Measurements from ENCODE around the gene OTOG. TPM values are rescaled to one million over a fixed set of nuclear protein-coding genes. Genes with fewer than 3 reads are reported as not detected.
A peak's percentile ranks its signal among the peaks of the same experiment; 100 is the strongest.

Gene OTOG
- total RNA-seq, 4 donors from 2014 or later, result not detected

GRCh38 chr11:17593466-17594245, 46.6 kb downstream of the OTOG start:
- no peak for TF ChIP-seq CTCF (IDR thresholded peaks at IDR 0.05)
- DNase-seq (ENCODE audit: low spot score) (no peak), ATAC-seq (ENCODE audit: low FRiP score) (no peak)

GRCh38 chr11:17594686-17595192, 47.7 kb downstream of the OTOG start:
- ATAC-seq (ENCODE audit: low FRiP score), result no peak
- no peak for DNase-seq (ENCODE audit: low spot score)
- no peak for TF ChIP-seq CTCF (IDR thresholded peaks at IDR 0.05)

- DNase-seq (ENCODE audit: low spot score) (no peak), ATAC-seq (ENCODE audit: low FRiP score) (no peak)
- no peak for TF ChIP-seq CTCF (IDR thresholded peaks at IDR 0.05)
These were observed 48.7 kb downstream of the OTOG start for GRCh38 chr11:17595526-17596309.

- no peak for TF ChIP-seq CTCF (IDR thresholded peaks at IDR 0.05)
- DNase-seq (ENCODE audit: low spot score), result peak; percentile 6
- no peak for ATAC-seq (ENCODE audit: low FRiP score)
These were observed 49.2 kb downstream of the OTOG start for GRCh38 chr11:17596310-17596669.

GRCh38 chr11:17596711-17597110, 49.7 kb downstream of the OTOG start:
- no peak for TF ChIP-seq CTCF (IDR thresholded peaks at IDR 0.05)
- no peak for ATAC-seq (ENCODE audit: low FRiP score)
- DNase-seq (ENCODE audit: low spot score), result no peak

GRCh38 chr11:17597770-17598169, 50.7 kb downstream of the OTOG start:
- ATAC-seq (ENCODE audit: low FRiP score), result no peak
- no peak for DNase-seq (ENCODE audit: low spot score)
- TF ChIP-seq CTCF (IDR thresholded peaks at IDR 0.05), result no peak
